Measurements from ENCODE around the gene BOLA1. TPM values are rescaled to one million over a fixed set of nuclear protein-coding genes. Genes with fewer than 3 reads are reported as not detected.
A peak's percentile ranks its signal among the peaks of the same experiment; 100 is the strongest.

The BOLA1 gene
- total and polyA plus RNA-seq, 2 experiments from 2014 or later: 18.4 to 26.2 TPM

GRCh38 chr1:149916898-149917252 lies 17.5 kb downstream of the BOLA1 start (continued):
- TF ChIP-seq REST (IDR thresholded peaks at IDR 0.05; ENCODE audit: unreplicated experiment) (no peak), JUNB (IDR thresholded peaks at IDR 0.05; ENCODE audit: unreplicated experiment) (no peak), EZH2phosphoT487 (IDR thresholded peaks at IDR 0.05; ENCODE audit: unreplicated experiment) (no peak), POLR2AphosphoS5 (IDR thresholded peaks at IDR 0.05; ENCODE audit: low read depth) (no peak), CREB1 (CRISPR knock-in tag; IDR thresholded peaks at IDR 0.05; ENCODE audit: low read depth) (no peak), ZNF114 (CRISPR knock-in tag; IDR thresholded peaks at IDR 0.05) (no peak), ZNF331 (CRISPR knock-in tag; IDR thresholded peaks at IDR 0.05; ENCODE audit: low read depth) (no peak), ETS1 (IDR thresholded peaks at IDR 0.05) (no peak)

GRCh38 chr1:149917571-149918144 lies 18.3 kb downstream of the BOLA1 start, which contains the start of gene SV2A:
TSS of gene SV2A (minus strand) at chr1:149917844. CDS start at chr1:149913840, 4,004 bp downstream.
- TF ChIP-seq STAT1 (IDR thresholded peaks at IDR 0.05; ENCODE audit: unreplicated experiment) (no peak), POLR2AphosphoS5 (IDR thresholded peaks at IDR 0.05; ENCODE audit: low read depth) (peak; percentile 61)
- peak within 1 kb of the TSS; percentile 96 for H2AFZ ChIP-seq
- H3K36me3 ChIP-seq (ENCODE audit: insufficient read depth): peaks cover 4% of the 10 kb centered on the region; the same call in 1 of the 2 replicates
- Mint-ChIP-seq H3K27ac (peak within 1 kb of the TSS; percentile 81; the same call in 1 of the 2 replicates), H3K4me3 (peak within 1 kb of the TSS; percentile 96), H3K9me3 (no peaks in the 10 kb centered on the region), H3K4me1 (peaks cover 31% of the 10 kb centered on the region), H3K27me3 (ENCODE audit: insufficient read depth, low read depth, poor library complexity) (peaks cover 16% of the 10 kb centered on the region), H3K36me3 (ENCODE audit: low read depth) (peaks cover 19% of the 10 kb centered on the region)
- H3K4me2 ChIP-seq: peak within 1 kb of the TSS; percentile 93
- peaks cover 16% of the 10 kb centered on the region for H3K79me2 ChIP-seq (replicated peaks; ENCODE audit: insufficient read depth)
- H3K4me3 ChIP-seq: peak within 1 kb of the TSS; percentile 95
- peaks cover 11% of the 10 kb centered on the region; the same call in 1 of the 2 replicates for H3F3A ChIP-seq (replicated peaks; ENCODE audit: low read depth)
- DNase-seq (ENCODE audit: low spot score) (peak; percentile 87), ATAC-seq (peak; percentile 87)
- no peak within 1 kb of the TSS for H3K27ac ChIP-seq (ENCODE audit: low read depth)
- no peaks in the 10 kb centered on the region; the same call in 1 of the 2 replicates for H4K20me1 ChIP-seq (replicated peaks; ENCODE audit: insufficient read depth)
- H3K4me1 ChIP-seq (ENCODE audit: insufficient read depth): peaks cover 20% of the 10 kb centered on the region
- H3K27me3 ChIP-seq (ENCODE audit: insufficient read depth): no peaks in the 10 kb centered on the region
- H3K9me2 ChIP-seq (ENCODE audit: insufficient read depth): no peaks in the 10 kb centered on the region

GRCh38 chr1:149923626-149924025 lies 24.3 kb downstream of the BOLA1 start:
- Histone ChIP-seq H3K4me1 (ENCODE audit: insufficient read depth) (peaks cover 15% of the 10 kb centered on the region), H3K4me3 (no peak overlapping the region), H3K27me3 (ENCODE audit: insufficient read depth) (no peaks in the 10 kb centered on the region), H3K79me2 (replicated peaks; ENCODE audit: insufficient read depth) (peaks cover 32% of the 10 kb centered on the region), H4K20me1 (replicated peaks; ENCODE audit: insufficient read depth) (peaks cover 12% of the 10 kb centered on the region), H3K36me3 (ENCODE audit: insufficient read depth) (peaks cover 40% of the 10 kb centered on the region), H2AFZ (no peak overlapping the region), H3K9me2 (ENCODE audit: insufficient read depth) (no peaks in the 10 kb centered on the region), H3K27ac (ENCODE audit: low read depth) (no peak overlapping the region), H3K4me2 (no peak overlapping the region), H3F3A (replicated peaks; ENCODE audit: low read depth) (peaks cover 23% of the 10 kb centered on the region)
- DNase-seq (ENCODE audit: low spot score): no peak
- Mint-ChIP-seq H3K4me1 (peaks cover 19% of the 10 kb centered on the region), H3K4me3 (no peak overlapping the region), H3K9me3 (no peaks in the 10 kb centered on the region), H3K36me3 (ENCODE audit: low read depth) (peaks cover 53% of the 10 kb centered on the region), H3K27me3 (ENCODE audit: insufficient read depth, low read depth, poor library complexity) (peaks cover 11% of the 10 kb centered on the region), H3K27ac (no peak overlapping the region)
- no peak for ATAC-seq
- TF ChIP-seq ZNF114 (CRISPR knock-in tag; IDR thresholded peaks at IDR 0.05): no peak
- TF ChIP-seq ETS1 (IDR thresholded peaks at IDR 0.05): no peak
- TF ChIP-seq ZNF331 (CRISPR knock-in tag; IDR thresholded peaks at IDR 0.05; ENCODE audit: low read depth): no peak
- TF ChIP-seq JUNB (IDR thresholded peaks at IDR 0.05; ENCODE audit: unreplicated experiment): no peak
- no peak for TF ChIP-seq STAT1 (IDR thresholded peaks at IDR 0.05; ENCODE audit: unreplicated experiment)
- no peak for TF ChIP-seq NANOG (IDR thresholded peaks at IDR 0.05; ENCODE audit: borderline replicate concordance)
- TF ChIP-seq CTCF (conservative IDR thresholded peaks at IDR 0.05; ENCODE audit: low read depth in 2 of 2): no peak
- no peak for TF ChIP-seq EZH2phosphoT487 (IDR thresholded peaks at IDR 0.05; ENCODE audit: unreplicated experiment)
- TF ChIP-seq POLR2AphosphoS5 (IDR thresholded peaks at IDR 0.05; ENCODE audit: low read depth): no peak
- TF ChIP-seq CREB1 (CRISPR knock-in tag; IDR thresholded peaks at IDR 0.05; ENCODE audit: low read depth): no peak
- TF ChIP-seq EZH2 (IDR thresholded peaks at IDR 0.05; ENCODE audit: low read depth, unreplicated experiment): no peak
